Endodermal cell (in vitro differentiated cells): ENCODE data around the gene HS1BP3. TPM values are rescaled to one million over a fixed set of nuclear protein-coding genes. Genes with fewer than 3 reads are reported as not detected.

Experiments
- DNase-seq: peaks from one replicate; pipeline ENCODE4 v3.0.0-alpha.2; 2017
- H3K27ac ChIP-seq: 2 replicates; pipeline ENCODE4 v1.5.1; 2013; ENCODE audit warnings: mild to moderate bottlenecking, low read depth, low read length, moderate library complexity
- H3K27me3 ChIP-seq: 2 replicates; pipeline ENCODE4 v1.6.1; 2013; ENCODE audit warnings: mild to moderate bottlenecking, low read length, moderate library complexity; ENCODE audit not compliant: insufficient read depth, control insufficient read depth, poor library complexity, severe bottlenecking
- H3K36me3 ChIP-seq: 2 replicates; pipeline ENCODE4 v1.7.0; 2013; ENCODE audit warnings: mild to moderate bottlenecking, low read length, moderate library complexity; ENCODE audit not compliant: control insufficient read depth, insufficient read depth
- H3K4me1 ChIP-seq: one replicate; pipeline ENCODE4 v1.7.0; 2013; ENCODE audit warnings: low read length; ENCODE audit not compliant: control insufficient read depth, insufficient read depth
- H3K4me3 ChIP-seq: 2 replicates; pipeline ENCODE4 v1.5.1; 2013; ENCODE audit warnings: mild to moderate bottlenecking, low read length, moderate library complexity
- H3K9ac ChIP-seq: 2 replicates; pipeline ENCODE4 v1.6.1; 2013; ENCODE audit warnings: mild to moderate bottlenecking, low read length, moderate library complexity; ENCODE audit not compliant: poor library complexity, severe bottlenecking; ENCODE audit errors: extremely low read depth
- H3K9me3 ChIP-seq: 2 replicates; pipeline ENCODE4 v1.6.1; 2013; ENCODE audit warnings: mild to moderate bottlenecking, low read length, moderate library complexity; ENCODE audit not compliant: control insufficient read depth
- H3K27ac Mint-ChIP-seq: 2 replicates; pipeline ENCODE4 v1.8.0; 2020; ENCODE audit warnings: mixed read lengths
- H3K27me3 Mint-ChIP-seq: 2 replicates; pipeline ENCODE4 v1.8.0; 2021; ENCODE audit warnings: mild to moderate bottlenecking, mixed read lengths; ENCODE audit not compliant: insufficient read depth
- H3K36me3 Mint-ChIP-seq: 2 replicates; pipeline ENCODE4 v1.8.0; 2020; ENCODE audit warnings: low read depth, mixed read lengths
- H3K4me1 Mint-ChIP-seq: 2 replicates; pipeline ENCODE4 v1.8.0; 2020; ENCODE audit warnings: mixed read lengths
- H3K4me3 Mint-ChIP-seq: 2 replicates; pipeline ENCODE4 v1.8.0; 2020; ENCODE audit warnings: mild to moderate bottlenecking, moderate library complexity, mixed read lengths
- H3K9me3 Mint-ChIP-seq: 2 replicates; pipeline ENCODE4 v1.8.0; 2020; ENCODE audit warnings: mild to moderate bottlenecking, mixed read lengths
- CTCF ChIP-seq: fragments of 200-600 bp; sonication (generic); conservative IDR thresholded peaks from 2 replicates; pipeline ENCODE4 v1.5.0; 2021; ENCODE audit warnings: antibody characterized with exemption, mild to moderate bottlenecking
- WGBS, 2 experiments: methylation state at CpG; one replicate each; pipeline versions ENCODE4 v1.1.5 to v1.1.7; 2013; ENCODE audit warnings: missing lambda C conversion rate in 2 of 2, mixed read lengths in 1 of 2; ENCODE audit not compliant: insufficient coverage in 1 of 2, insufficient read length in 1 of 2; 5-methylcytosine and 5-hydroxymethylcytosine counted together
- total RNA-seq, 2 donors: library from RNA; stranded (reverse); fragmentation: NEBNext Ultra II Directional in 1 of 2; extraction: Animal tissue kit (Norgen Biotek cat#: 25700) in 1 of 2; gene quantifications; 2 replicates in 1 of 2; 3 replicates in 1 of 2; pipeline ENCODE4 v1.2.1, GENCODE V29; 2021

HS1BP3 gene
- total RNA-seq, 2 donors from 2014 or later = 23.0 to 26.2 TPM

- H3K4me3 Mint-ChIP-seq = no peak overlapping the region
- Histone ChIP-seq H3K4me1 (peaks cover 3% of the 10 kb centered on the region), H3K27ac (peak overlapping the region; percentile 28), H3K4me3 (no peak overlapping the region), H3K9ac (no peak overlapping the region), H3K36me3 (no peaks in the 10 kb centered on the region), H3K27me3 (peaks cover 44% of the 10 kb centered on the region), H3K9me3 (peaks cover 7% of the 10 kb centered on the region)
- H3K4me1 Mint-ChIP-seq = peaks cover 14% of the 10 kb centered on the region
- peaks cover 48% of the 10 kb centered on the region for H3K27me3 Mint-ChIP-seq
- no peak overlapping the region for H3K27ac Mint-ChIP-seq
- H3K9me3 Mint-ChIP-seq = no peaks in the 10 kb centered on the region
- DNase-seq = peak; percentile 26
- WGBS, 2 experiments = 92 to 95% methylated on average over 2 to 6 of the region's 6 CpGs
- TF ChIP-seq CTCF = no peak
- H3K36me3 Mint-ChIP-seq = no peaks in the 10 kb centered on the region
Measured at GRCh38 chr2:20597860-20598183, 53.1 kb downstream of the HS1BP3 start.

GRCh38 chr2:20596973-20597859, 53.7 kb downstream of the HS1BP3 start:
- Histone ChIP-seq H3K4me1 (peaks cover 3% of the 10 kb centered on the region), H3K9ac (no peak overlapping the region), H3K27me3 (peaks cover 45% of the 10 kb centered on the region), H3K4me3 (no peak overlapping the region), H3K27ac (peak overlapping the region; percentile 77), H3K36me3 (no peaks in the 10 kb centered on the region), H3K9me3 (peaks cover 7% of the 10 kb centered on the region)
- Mint-ChIP-seq H3K4me3 (no peak overlapping the region), H3K36me3 (no peaks in the 10 kb centered on the region), H3K9me3 (no peaks in the 10 kb centered on the region), H3K4me1 (peaks cover 14% of the 10 kb centered on the region), H3K27ac (no peak overlapping the region), H3K27me3 (peaks cover 51% of the 10 kb centered on the region)
- DNase-seq = peak; percentile 36
- 62 to 73% methylated on average over 5 to 9 of the region's 9 CpGs for WGBS, 2 experiments
- no peak for TF ChIP-seq CTCF

- DNase-seq = peak; percentile 53
- Histone ChIP-seq H3K27ac (peak overlapping the region; percentile 77), H3K27me3 (peaks cover 45% of the 10 kb centered on the region), H3K4me3 (no peak overlapping the region), H3K9me3 (peaks cover 7% of the 10 kb centered on the region), H3K36me3 (no peaks in the 10 kb centered on the region), H3K9ac (no peak overlapping the region), H3K4me1 (peaks cover 3% of the 10 kb centered on the region)
- Mint-ChIP-seq H3K4me3 (no peak overlapping the region), H3K27ac (no peak overlapping the region), H3K36me3 (no peaks in the 10 kb centered on the region), H3K4me1 (peaks cover 14% of the 10 kb centered on the region), H3K27me3 (peaks cover 51% of the 10 kb centered on the region), H3K9me3 (no peaks in the 10 kb centered on the region)
- TF ChIP-seq CTCF = no peak
- WGBS, 2 experiments = 86 to 94% methylated on average over 2 to 4 of the region's 4 CpGs
Measured at GRCh38 chr2:20596193-20596972, 54.5 kb downstream of the HS1BP3 start.
